SIG-M5 treated with dmso at 0.1 percent for 504 hours (cell line): ENCODE results near the gene SPOUT1.
A peak's percentile ranks its signal among the peaks of the same experiment; 100 is the strongest.
"Not testable (repeated sequence)": the region's sequence is repeated elsewhere in the genome, so short reads cannot be mapped to it uniquely, and the experiment has no call there.

Source experiments
- DNase-seq: peaks from one replicate; lab custom pipeline; 2025; ENCODE audit not compliant: unreplicated experiment; lab: John Stamatoyannopoulos, UW

Gene SPOUT1

DNA sequence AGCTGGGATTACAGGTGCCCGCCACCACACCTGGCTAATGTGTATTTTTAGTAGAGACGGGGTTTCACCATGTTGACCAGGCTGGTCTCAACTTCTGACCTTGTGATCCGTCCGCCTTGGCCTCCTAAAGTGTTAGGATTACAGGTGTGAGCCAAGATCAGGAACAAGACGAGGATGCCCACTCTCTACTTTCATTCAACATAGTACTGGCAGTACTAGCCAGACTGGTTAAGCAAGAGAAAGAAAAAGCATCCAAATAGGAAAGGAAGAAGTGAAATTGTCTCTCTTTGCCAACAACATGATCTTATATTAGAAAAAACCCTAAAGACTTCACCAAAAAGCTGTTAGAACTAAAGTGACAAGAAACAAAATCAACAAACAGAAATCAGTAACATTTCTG is 18.7 kb downstream of the SPOUT1 start:
- DNase-seq: no peak

DNA sequence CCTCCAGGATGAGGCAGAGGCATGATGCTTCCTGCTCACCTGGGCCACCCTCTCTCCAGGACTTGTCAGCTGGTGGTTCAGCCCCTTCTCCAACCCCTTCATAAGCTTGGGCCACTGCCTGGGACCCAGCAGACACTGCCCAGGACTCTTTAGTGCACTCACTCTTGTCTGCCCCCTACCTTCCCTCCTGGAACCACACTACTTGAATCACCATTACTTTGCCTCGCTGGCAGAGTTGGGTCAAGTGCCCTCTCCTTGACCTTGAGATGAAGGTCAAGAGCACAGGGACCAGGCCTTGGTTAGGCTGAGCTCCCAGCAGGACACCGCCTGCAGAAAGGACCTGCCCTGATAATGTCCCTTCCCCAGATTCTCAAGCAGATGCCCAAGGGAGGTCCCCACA is 19.8 kb downstream of the SPOUT1 start:
- DNase-seq: no peak

DNA sequence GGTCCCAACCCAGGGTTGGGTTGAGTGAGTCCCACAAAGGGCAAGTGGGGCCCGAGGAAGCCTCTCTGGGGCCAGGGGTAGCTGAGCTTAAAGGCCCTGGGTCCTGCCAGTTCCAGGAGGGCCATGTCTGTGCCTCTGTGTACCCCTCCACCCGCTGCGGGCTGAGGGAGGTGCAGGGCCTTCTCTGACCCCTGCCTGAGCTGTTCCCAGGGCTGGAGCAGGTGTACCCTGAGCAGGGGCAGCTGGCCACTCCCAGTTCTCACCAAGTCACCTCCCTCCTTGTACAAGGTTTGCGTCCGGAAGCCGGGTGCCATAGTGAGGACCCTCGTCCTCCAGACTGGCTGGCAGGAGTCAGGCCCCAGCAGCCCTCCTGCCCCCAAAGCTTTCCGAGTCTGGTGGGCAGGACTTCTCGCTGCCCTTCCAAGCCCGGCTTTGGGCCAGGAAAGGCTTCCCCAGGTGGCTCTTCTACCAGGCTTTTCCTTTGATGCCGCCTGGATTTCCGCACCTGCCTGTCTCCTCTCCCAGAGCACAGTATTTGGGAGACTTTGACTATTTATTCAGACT is 20.5 kb downstream of the SPOUT1 start:
- DNase-seq: no peak

DNA sequence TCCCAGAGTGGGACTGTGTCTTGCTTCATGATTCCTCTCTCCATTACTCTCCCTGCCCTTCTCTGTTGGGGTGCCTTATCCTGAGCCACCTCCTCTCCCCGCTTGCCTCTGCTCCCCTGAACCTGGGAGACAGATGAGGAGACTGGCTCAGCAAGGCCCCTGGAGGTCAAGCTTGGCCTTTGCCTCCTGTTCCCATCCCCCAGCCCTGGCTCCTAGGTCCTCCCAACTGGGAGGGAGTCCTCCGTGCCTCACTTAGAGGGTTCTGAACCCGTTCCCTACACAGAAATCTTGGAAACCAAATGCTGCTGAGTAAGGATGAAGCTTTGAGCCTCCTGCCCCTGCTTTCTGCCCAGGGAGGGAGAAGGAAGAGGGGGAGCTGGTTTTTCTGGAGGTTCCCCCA is 21.1 kb downstream of the SPOUT1 start:
- no peak for DNase-seq

DNA sequence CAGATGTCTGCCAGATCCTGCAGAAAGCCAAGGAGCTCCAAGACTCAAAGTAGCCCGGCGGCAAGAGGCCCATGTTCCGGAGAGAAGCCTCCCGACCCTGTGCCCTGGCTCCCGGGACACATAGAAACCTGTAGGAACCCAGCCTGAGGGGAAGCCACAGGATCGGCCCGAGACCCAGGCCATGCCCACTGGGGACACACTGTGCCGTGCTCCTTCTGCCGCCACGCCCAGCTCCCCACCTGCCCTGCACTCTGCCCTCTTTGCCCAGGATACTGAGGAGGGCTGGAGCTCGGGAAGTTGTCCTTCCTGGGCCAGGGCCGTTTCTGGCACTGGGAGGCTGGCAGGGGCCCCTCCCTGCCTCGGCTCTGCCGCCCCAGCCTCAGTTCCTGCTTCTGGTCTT is 21.8 kb downstream of the SPOUT1 start:
- DNase-seq: no peak

DNA sequence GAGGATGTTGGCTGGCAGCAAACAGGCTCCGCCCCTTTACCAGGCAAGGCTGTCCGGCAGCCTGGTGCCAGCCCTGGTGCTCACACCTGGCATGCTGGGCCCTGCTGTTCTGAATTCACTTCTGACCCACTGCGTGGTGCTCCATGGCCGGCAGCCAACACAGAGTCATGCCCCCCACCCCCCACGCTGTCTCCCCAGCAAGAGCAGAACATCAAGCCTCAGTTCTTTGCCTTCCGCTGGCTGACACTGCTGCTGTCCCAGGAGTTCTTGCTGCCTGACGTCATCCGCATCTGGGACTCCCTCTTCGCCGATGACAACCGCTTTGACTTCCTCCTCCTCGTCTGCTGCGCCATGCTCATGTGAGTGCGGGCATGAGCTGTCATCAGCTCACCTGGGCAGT is 23.9 kb downstream of the SPOUT1 start:
- no peak for DNase-seq

DNA sequence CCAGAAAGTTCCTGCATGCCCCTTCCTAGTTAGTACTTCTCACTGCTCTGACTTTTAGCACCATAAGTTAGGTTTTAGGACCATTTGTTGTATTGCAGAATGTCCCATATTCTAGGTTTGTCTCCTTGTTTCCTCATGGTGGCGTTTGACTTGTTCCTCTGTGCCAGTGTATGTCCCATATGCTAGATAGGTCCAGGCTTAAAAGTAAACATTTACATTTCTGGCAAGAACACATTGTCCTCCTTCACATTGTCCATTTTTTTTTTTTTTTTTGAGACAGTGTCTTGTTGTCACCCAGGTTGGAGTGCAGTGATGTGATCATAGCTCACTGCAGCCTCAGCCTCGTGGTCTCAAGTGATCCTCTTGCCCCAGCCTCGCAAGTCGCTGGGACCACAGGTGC is 27.1 kb downstream of the SPOUT1 start:
- no peak for DNase-seq

DNA sequence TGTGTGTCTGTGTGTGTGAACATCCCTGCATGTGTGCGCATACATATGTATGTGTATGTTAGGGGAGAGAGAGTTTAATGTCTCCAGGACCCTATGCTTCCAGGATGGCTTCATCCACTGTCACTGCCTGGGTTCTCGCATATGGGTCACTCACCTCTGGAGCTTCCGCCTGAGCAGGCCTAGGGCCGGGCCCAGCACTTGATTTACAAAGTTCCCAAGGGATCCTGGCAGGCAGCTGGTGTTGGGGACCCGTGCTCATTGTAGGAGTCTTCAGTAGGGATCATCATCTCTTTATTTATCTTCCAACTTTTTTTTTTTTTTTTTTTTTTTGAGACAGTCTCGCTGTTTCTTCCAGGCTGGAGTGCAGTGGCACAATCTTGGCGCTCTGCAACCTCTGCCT is 29.5 kb downstream of the SPOUT1 start:
- DNase-seq: no peak

DNA sequence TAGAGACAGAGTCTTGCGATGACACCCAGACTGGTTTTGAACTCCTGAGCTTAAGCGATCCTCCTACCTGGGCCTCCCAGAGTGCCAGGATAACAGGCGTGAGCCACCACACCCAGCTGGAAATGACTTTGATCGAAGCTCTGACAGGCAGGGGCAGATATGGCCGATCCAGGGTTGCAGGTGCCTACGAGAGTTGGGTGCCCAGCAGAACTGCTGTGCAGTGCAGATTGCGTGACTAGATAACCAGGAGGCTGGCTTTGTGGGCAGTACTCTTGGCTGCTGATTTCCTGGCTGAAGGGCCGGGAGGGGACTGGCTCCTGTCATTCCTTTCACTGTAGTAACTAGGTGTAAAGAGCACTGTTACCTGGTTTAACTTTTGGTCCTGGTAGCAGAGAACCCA is 30.7 kb downstream of the SPOUT1 start:
- DNase-seq: no peak

DNA sequence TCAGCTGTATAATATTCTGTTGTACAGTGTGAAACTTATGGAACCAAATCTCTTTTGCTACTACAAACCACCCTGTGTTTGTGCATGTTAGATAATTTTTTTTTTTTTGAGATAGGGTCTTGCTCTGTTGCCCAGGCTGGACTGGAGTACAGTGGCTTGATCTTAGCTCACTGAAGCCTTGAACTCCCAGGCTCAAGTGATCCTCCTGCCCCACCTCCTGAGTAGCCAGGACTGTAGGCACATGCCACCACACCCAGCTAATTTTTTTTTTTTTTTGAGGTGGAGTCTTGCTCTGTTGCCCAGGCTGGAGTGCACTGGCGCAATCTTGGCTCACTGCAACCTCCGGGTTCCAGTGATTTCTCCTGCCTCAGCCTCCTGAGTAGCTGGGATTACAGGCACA is 34.6 kb downstream of the SPOUT1 start:
- not testable (repeated sequence) for DNase-seq

DNA sequence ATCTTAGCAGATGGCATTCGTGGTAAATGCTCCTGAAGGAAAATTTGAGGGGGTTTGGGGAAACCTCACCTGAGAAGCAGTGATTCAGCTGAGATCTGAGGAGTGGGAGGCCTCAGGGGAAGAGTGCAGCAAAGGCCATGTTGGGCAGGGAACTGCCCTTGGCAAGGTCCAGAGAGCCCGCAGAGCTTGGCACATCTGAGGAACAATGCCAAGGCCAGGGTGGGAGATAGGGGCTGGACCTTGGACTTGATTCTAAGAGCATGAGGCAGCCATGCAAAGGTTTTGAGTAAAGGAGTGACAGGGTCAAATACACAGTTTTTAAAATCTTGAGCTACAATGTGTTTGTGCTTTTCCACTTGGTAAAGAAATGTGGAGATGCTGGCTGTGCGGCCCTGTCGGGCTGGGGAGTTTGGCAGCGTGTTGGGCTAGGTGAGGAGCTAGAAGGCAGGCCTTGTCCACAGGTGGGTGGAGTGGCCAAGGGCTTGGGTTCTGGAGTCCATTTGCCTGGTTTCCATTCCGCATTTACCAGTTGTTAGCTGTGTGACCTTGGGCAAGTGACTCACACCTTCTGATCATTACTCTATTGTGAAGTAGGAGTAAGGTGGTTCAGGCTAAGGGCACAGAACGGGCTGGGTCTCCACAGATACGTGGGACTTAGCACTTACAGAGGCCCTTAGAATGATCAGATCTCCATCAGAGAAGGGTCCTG is 36.5 kb downstream of the SPOUT1 start:
- no peak for DNase-seq

DNA sequence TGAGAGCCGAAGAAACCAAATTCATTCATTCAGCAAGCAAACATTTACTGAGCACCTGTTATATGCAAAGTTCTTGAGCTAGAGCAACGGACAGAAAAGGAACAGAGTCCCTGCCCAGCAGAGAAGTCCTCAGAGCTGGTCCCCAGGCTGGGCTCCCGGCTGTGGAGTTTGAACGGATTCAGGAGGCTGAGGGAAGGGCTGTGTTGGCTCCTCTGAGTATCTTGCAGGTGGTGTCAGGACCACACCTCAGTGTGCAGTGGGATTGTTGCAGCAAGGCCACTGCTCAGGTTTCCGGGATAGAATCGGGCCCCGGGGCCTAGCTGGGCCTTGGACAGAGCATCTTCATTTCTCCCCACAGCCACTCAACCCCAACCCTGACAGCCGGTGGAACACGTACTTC is 37.5 kb downstream of the SPOUT1 start:
- no peak for DNase-seq

DNA sequence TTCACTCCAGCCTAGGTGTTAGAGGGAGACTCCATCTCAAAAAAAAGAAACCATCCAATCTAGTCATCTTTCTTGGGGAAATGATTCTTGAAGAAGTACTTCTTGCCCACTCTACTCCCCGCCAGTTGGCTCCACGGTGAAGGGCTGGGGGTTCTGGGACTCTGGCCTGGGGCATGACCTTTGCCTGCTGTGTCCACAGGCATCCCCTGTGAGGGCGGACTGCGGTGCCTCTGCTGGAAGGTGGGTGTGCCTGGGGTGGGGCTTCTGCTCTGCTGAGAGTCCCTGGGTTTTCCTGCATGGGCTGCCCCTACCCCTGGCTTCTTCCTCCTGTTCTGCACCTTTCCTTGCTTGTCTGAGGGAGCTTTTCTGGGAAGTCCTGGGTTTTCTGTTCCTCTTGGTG is 39.1 kb downstream of the SPOUT1 start:
- no peak for DNase-seq

DNA sequence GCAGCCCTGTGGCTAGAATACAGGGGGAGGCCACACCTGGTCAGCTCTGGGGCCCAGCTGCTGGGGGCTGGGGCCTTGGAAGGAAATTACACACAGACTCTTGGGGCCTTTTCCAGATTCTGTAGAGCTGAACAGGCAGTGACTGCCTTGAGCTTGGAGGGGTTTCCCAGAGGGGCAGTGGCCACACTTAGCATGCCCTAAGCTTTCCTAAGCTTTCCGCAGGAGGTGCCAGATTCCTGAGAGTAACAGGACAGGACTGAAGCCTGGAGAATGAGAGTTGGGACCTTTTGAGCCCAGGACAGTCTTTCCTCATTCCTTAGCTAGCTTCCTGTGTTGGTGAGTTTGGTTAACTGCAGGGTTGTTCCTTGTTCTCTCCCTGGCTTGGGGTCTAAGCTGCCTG is 41.1 kb downstream of the SPOUT1 start:
- DNase-seq: no peak

DNA sequence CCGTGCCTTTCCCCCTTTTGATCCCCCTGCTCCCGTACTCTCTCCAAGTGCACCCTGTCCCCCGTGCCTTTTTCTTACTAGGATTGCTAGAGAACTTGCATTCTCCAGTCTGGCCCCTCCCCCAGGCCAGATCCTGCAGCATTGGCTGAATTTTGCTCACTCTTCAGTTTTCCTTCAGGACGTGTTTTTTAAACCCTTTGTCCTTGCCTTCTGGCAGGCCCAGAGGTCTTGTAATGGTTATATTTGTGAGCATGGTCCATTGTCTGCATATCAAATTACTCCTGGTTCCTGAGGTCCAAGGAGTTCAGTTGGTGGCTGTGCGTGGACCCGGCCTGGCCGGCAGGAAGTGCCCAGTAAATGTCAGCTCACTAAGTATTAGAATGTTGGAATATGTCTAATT is 41.9 kb downstream of the SPOUT1 start:
- DNase-seq: no peak

DNA sequence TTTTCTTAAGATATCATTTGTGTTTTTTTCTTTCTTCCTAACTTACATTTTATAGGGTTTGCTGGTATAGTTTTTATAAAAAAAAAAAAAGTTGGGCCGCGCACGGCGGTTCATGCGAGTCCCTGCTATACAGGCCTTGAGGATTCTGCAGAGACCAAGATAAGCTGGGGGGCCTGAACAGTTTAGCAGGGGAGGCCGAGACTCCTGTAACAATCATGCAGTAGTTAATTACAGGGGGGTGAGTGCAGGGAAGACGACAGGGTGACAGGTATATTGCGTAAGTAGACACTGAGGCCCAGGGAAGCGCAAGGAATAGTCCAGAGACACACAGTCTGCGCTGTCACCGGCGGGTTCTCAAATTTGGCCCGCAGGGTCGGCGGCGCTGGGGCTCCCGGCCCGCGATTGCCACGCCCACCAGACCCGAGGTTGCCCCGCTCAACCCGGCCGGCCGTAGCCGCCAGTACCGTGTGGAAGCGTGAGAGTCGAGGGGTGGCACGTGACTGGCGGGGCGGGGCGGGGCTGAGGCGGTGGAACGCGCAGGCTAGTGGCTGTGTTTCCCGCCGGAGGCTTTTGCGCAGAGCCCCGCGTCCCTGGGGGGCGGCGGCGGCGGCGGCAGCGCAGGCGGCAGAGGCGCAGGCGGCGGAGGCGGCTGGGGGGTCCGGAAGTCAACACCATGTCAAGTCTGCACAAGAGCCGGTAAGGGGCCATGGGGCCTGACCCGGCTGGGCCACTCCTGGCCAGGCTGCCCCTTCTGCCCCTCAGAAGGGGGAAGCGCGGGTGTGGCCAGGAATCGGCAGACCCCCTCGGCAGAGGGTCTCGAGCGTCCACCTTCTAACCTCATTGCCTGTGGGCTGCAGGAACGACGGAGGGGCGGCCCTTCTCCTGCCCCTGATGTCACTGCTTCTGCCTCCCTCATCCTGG is 42.7 kb downstream of the SPOUT1 start, which contains the start of gene TBC1D13:
Gene TBC1D13, plus strand, starts transcription at position 573 of the 921 bp plus-strand sequence. Its CDS starts 101 bp downstream, at position 674.
- peak; percentile 88 for DNase-seq

DNA sequence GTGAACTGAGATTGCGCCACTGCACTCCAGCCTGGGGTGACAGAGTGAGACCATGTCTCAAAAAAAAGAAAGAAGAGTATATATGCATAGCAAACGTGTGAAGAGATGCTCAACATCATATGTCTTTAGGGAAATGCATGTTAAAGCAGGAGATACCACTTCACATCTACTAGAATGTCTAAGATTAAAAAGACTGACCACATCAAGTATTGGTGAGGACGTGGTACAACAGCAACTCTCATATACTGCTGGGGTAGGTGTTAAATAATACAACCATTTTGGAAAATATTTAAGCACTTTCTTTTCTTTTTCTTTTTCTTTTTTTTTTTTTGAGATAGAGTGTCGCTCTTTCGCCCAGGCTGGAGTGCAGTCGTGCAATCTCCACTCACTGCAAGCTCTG is 44.2 kb downstream of the SPOUT1 start:
- DNase-seq: no peak

DNA sequence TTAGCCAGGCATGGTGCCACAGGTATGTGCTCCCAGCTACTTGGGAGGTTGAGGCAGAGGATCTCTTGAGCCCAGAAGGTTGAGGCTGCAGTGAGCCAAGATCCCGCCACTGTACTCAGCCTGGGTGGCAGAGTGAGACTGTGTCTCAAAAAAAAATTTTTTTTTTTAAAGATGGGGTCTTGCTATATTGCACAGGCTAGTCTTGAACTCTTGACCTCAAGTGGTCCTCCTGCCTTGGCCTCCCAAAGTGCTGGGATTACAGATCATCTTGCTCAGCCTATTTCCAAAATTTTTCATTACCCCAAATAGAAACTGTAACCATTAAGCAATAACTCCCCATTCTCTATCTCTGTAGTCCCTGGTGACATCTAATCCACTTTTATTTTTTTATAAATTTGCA is 46.9 kb downstream of the SPOUT1 start:
- no peak for DNase-seq

DNA sequence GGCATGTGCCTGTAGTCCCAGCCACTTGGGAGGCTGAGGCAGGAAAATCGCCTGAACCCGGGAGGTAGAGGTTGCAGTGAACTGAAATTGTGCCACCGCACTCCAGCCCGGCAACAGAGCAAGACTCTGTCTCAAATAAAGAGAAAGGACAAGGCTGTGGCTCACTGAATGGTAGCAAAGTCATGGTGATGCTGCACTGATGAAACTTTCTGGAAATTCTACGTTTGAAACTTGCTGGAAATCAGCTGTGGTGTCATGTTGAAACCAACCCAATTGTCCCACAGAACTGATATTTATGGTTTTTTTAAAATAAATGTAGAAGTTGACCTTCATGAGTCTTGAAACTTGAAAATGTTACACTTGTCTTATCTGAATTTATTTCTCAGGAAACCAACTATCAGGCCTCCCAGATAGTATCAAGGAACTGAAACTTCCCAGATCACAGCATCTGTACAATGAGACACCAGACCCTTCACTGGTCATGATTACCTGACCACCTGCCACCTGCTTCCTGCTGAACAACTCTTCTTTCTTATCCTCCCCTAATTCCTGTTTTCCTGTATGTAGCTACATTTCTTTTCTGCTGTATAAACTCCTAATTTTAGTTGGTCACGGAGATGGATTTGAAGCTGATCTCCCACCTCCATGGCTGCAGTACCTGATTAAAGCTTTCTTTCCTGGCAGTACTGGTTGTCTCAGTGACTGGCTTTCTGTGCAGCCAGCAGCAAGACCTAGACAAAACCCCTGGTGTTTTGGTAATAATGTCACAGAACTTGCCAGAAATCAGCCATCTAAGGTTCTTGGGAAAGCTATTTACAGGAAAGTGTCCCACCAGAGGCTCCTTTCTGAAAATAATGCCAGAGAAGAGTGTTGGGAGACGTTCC is 48.2 kb downstream of the SPOUT1 start:
- no peak for DNase-seq

DNA sequence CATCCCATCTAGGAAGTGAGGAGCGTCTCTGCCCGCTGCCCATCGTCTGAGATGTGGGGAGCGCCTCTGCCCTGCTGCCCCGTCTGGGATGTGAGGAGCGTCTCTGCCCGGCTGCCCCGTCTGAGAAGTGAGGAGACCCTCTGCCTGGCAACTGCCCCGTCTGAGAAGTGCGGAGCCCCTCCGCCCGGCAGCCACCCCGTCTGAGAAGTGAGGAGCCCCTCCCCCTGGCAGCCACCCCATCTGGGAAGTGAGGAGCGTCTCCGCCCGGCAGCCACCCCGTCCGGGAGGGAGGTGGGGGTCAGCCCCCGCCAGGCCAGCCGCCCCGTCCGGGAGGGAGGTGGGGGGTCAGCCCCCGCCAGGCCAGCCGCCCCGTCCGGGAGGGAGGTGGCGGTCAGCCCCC is 49.5 kb downstream of the SPOUT1 start:
- DNase-seq: not testable (repeated sequence)

DNA sequence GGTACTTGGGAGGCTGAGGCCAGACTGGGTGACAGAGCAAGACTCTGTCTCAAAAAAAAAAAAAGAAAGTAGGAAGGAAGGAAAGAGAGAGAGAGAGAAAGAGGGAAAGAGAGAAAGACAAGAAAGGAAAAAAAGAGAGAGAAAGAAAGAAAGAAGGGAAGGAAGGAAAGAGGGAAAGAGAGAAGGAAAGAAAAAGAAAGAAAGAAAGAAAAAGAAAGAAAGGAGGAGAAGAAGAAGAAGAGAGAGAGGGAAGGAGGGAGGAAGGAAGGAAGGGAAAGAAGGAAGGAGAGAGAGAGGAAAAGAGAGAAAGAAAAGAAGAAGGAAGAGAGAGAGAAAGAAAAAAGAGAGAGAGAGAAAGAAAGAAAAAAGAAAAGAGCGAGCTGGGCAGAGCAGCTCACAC is 54.8 kb downstream of the SPOUT1 start:
- DNase-seq: no peak
